ENCODE data around the gene L3MBTL4.

The L3MBTL4 gene

GRCh38 chr18:6444466-6445228, 29.9 kb upstream of the L3MBTL4 start:
- ATAC-seq: no peak
- no peak for TF ChIP-seq GLIS3 (CRISPR knock-in tag; IDR thresholded peaks at IDR 0.05)
- no peak for TF ChIP-seq ZC3H10 (CRISPR knock-in tag; IDR thresholded peaks at IDR 0.05)
- no peak for TF ChIP-seq OSR1 (CRISPR knock-in tag; IDR thresholded peaks at IDR 0.05)
- no peak for TF ChIP-seq TCF4 (CRISPR knock-in tag; IDR thresholded peaks at IDR 0.05; ENCODE audit: borderline replicate concordance)
- no peak for TF ChIP-seq ZNF70 (CRISPR knock-in tag; IDR thresholded peaks at IDR 0.05)
- no peak for TF ChIP-seq TSHZ2 (CRISPR knock-in tag; IDR thresholded peaks at IDR 0.05)
- TF ChIP-seq CSRNP3 (CRISPR knock-in tag; IDR thresholded peaks at IDR 0.05): no peak
- TF ChIP-seq ARNTL (CRISPR knock-in tag; IDR thresholded peaks at IDR 0.05; ENCODE audit: borderline replicate concordance, low read depth): no peak
- no peak for TF ChIP-seq ZFP3 (CRISPR knock-in tag; IDR thresholded peaks at IDR 0.05)
- TF ChIP-seq SNAI2 (CRISPR knock-in tag; IDR thresholded peaks at IDR 0.05): no peak
- TF ChIP-seq POU6F1 (CRISPR knock-in tag; IDR thresholded peaks at IDR 0.05; ENCODE audit: borderline replicate concordance, low read depth): no peak
- no peak for TF ChIP-seq ISL1 (CRISPR knock-in tag; IDR thresholded peaks at IDR 0.05)
- TF ChIP-seq RARB (CRISPR knock-in tag; IDR thresholded peaks at IDR 0.05): no peak
- TF ChIP-seq ZFP30 (CRISPR knock-in tag; IDR thresholded peaks at IDR 0.05): no peak
- no peak for TF ChIP-seq ZNF565 (CRISPR knock-in tag; conservative IDR thresholded peaks at IDR 0.05; ENCODE audit: low read depth)

GRCh38 chr18:6441200-6441599, 26.5 kb upstream of the L3MBTL4 start:
- TF ChIP-seq TSHZ2 (CRISPR knock-in tag; IDR thresholded peaks at IDR 0.05) (no peak), BACH2 (CRISPR knock-in tag; IDR thresholded peaks at IDR 0.05; ENCODE audit: borderline replicate concordance) (no peak), ZFP30 (CRISPR knock-in tag; IDR thresholded peaks at IDR 0.05) (no peak), POU6F1 (CRISPR knock-in tag; IDR thresholded peaks at IDR 0.05; ENCODE audit: borderline replicate concordance, low read depth) (no peak), ARNTL (CRISPR knock-in tag; IDR thresholded peaks at IDR 0.05; ENCODE audit: borderline replicate concordance, low read depth) (no peak), ZNF565 (CRISPR knock-in tag; conservative IDR thresholded peaks at IDR 0.05; ENCODE audit: low read depth) (no peak), ZNF8 (CRISPR knock-in tag; IDR thresholded peaks at IDR 0.05) (no peak), CSRNP3 (CRISPR knock-in tag; IDR thresholded peaks at IDR 0.05) (no peak), ISL1 (CRISPR knock-in tag; IDR thresholded peaks at IDR 0.05) (no peak), ZNF70 (CRISPR knock-in tag; IDR thresholded peaks at IDR 0.05) (no peak), CSDC2 (CRISPR knock-in tag; IDR thresholded peaks at IDR 0.05) (no peak), TOX (CRISPR knock-in tag; IDR thresholded peaks at IDR 0.05; ENCODE audit: borderline replicate concordance) (no peak), GLIS3 (CRISPR knock-in tag; IDR thresholded peaks at IDR 0.05) (no peak), SNAI2 (CRISPR knock-in tag; IDR thresholded peaks at IDR 0.05) (no peak), ZFP3 (CRISPR knock-in tag; IDR thresholded peaks at IDR 0.05) (no peak), ESRRG (CRISPR knock-in tag; IDR thresholded peaks at IDR 0.05) (no peak), OSR1 (CRISPR knock-in tag; IDR thresholded peaks at IDR 0.05) (no peak), ZC3H10 (CRISPR knock-in tag; IDR thresholded peaks at IDR 0.05) (no peak), PATZ1 (CRISPR knock-in tag; IDR thresholded peaks at IDR 0.05; ENCODE audit: borderline replicate concordance) (no peak)
- no peak for ATAC-seq
